Skeletal muscle tissue (tissue), 4 donors: ENCODE results near the gene SLF2. TPM values are rescaled to one million over a fixed set of nuclear protein-coding genes. Genes with fewer than 3 reads are reported as not detected.
A peak's percentile ranks its signal among the peaks of the same experiment; 100 is the strongest.

ENCODE experiments used
- H3K27ac ChIP-seq: one replicate; pipeline ENCODE4 v1.7.0; 2013; ENCODE audit warnings: mild to moderate bottlenecking, low read depth, low read length, inconsistent platforms
- H3K27me3 ChIP-seq, 3 donors: one replicate each; pipeline ENCODE4 v1.7.0; 2013; ENCODE audit warnings: low read length in 3 of 3; ENCODE audit not compliant: control insufficient read depth in 3 of 3, insufficient read depth in 3 of 3
- H3K36me3 ChIP-seq, 3 donors: one replicate each; pipeline ENCODE4 v1.7.0; 2013; ENCODE audit warnings: low read length in 3 of 3; ENCODE audit not compliant: control insufficient read depth in 3 of 3, insufficient read depth in 3 of 3
- H3K4me1 ChIP-seq, 3 donors: one replicate each; pipeline ENCODE4 v1.7.0; 2013; ENCODE audit warnings: low read length in 3 of 3, mild to moderate bottlenecking in 3 of 3; ENCODE audit not compliant: control insufficient read depth in 3 of 3, insufficient read depth in 3 of 3
- H3K4me3 ChIP-seq, 3 donors: one replicate each; pipeline ENCODE4 v1.7.0; 2013; ENCODE audit warnings: low read length in 3 of 3
- H3K9ac ChIP-seq, 3 donors: one replicate each; pipeline ENCODE4 v1.7.0; 2013; ENCODE audit warnings: low read length in 3 of 3, mild to moderate bottlenecking in 3 of 3, moderate library complexity in 2 of 3, low read depth in 1 of 3
- H3K9me3 ChIP-seq, 3 donors: one replicate each; pipeline ENCODE4 v1.7.0; 2013; ENCODE audit warnings: low read length in 3 of 3; ENCODE audit not compliant: control insufficient read depth in 3 of 3
- total RNA-seq: library from RNA; depleted of rRNA; stranded (reverse); fragments of >200 nt; gene quantifications from one replicate; pipeline ENCODE4 v1.2.3, GENCODE V29; 2014
- donor health status: Osteomylitis.

Gene SLF2
- total RNA-seq, 1 donor from 2014 or later: 98.6 TPM

- H3K9ac ChIP-seq: no peak overlapping the region
- H3K4me1 ChIP-seq: peaks cover 9 to 29% (median 20%) of the 10 kb centered on the region in 3 donors
- H3K36me3 ChIP-seq: peaks cover under 1 to 2% (median under 1%) of the 10 kb centered on the region in 3 donors
- H3K9me3 ChIP-seq: no peaks in the 10 kb centered on the region
- H3K27me3 ChIP-seq: peaks cover 0 to 2% (median 0%) of the 10 kb centered on the region in 3 donors
- H3K27ac ChIP-seq: peak overlapping the region; percentile 94
- no peak overlapping the region for H3K4me3 ChIP-seq
These were observed 1.3 kb upstream of the SLF2 start for GRCh38 chr10:100911472-100911871.

GRCh38 chr10:100912013-100912604 is 654 bp upstream of the SLF2 start:
- Histone ChIP-seq H3K27ac (peak overlapping the region; percentile 94), H3K36me3 (peaks cover 5 to 9% (median 6%) of the 10 kb centered on the region in 3 donors), H3K4me1 (peaks cover 9 to 34% (median 20%) of the 10 kb centered on the region in 3 donors), H3K4me3 (peak overlapping the region; percentile 70 to 98 (median 78)), H3K27me3 (peaks cover 0 to 2% (median 0%) of the 10 kb centered on the region in 3 donors), H3K9ac (peak overlapping the region; percentile 83 to 93 (median 85)), H3K9me3 (no peaks in the 10 kb centered on the region)

- peak overlapping the region; percentile 94 for H3K27ac ChIP-seq
- H3K36me3 ChIP-seq: peaks cover 8 to 22% (median 16%) of the 10 kb centered on the region in 3 donors
- H3K9ac ChIP-seq: peak overlapping the region; percentile 88 to 96 (median 95)
- H3K4me1 ChIP-seq: peaks cover 9 to 34% (median 20%) of the 10 kb centered on the region in 3 donors
- H3K4me3 ChIP-seq: peak overlapping the region; percentile 95 to 99 (median 98)
- no peaks in the 10 kb centered on the region for H3K27me3 ChIP-seq
- no peaks in the 10 kb centered on the region for H3K9me3 ChIP-seq
These were observed 705 bp downstream of the SLF2 start for GRCh38 chr10:100913470-100913865.

GRCh38 chr10:100917071-100917470 is 4.3 kb downstream of the SLF2 start:
- H3K27ac ChIP-seq: no peak overlapping the region
- H3K36me3 ChIP-seq: peaks cover 14 to 41% (median 28%) of the 10 kb centered on the region in 3 donors

GRCh38 chr10:100923580-100923979 is 10.8 kb downstream of the SLF2 start:
- H3K4me3 ChIP-seq: no peak overlapping the region
- no peak overlapping the region for H3K27ac ChIP-seq
- H3K27me3 ChIP-seq: no peaks in the 10 kb centered on the region
- H3K9me3 ChIP-seq: no peaks in the 10 kb centered on the region
- H3K4me1 ChIP-seq: no peaks in the 10 kb centered on the region
- no peak overlapping the region for H3K9ac ChIP-seq
- H3K36me3 ChIP-seq: peaks cover 34 to 63% (median 56%) of the 10 kb centered on the region in 3 donors

More at GRCh38 chr10:100917071-100917470, 4.3 kb downstream of the SLF2 start:
- H3K9ac ChIP-seq: no peak overlapping the region
- no peaks in the 10 kb centered on the region for H3K27me3 ChIP-seq
- no peak overlapping the region for H3K4me3 ChIP-seq
- H3K9me3 ChIP-seq: no peaks in the 10 kb centered on the region
- H3K4me1 ChIP-seq: peaks cover 6 to 31% (median 16%) of the 10 kb centered on the region in 3 donors

GRCh38 chr10:100927266-100927665 is 14.5 kb downstream of the SLF2 start:
- no peaks in the 10 kb centered on the region for H3K9me3 ChIP-seq
- H3K27ac ChIP-seq: no peak overlapping the region
- peaks cover 36 to 66% (median 66%) of the 10 kb centered on the region in 3 donors for H3K36me3 ChIP-seq
- peaks cover 3 to 4% (median 4%) of the 10 kb centered on the region in 3 donors for H3K4me1 ChIP-seq
- no peak overlapping the region for H3K4me3 ChIP-seq
- no peaks in the 10 kb centered on the region for H3K27me3 ChIP-seq
- no peak overlapping the region for H3K9ac ChIP-seq

GRCh38 chr10:100928039-100928438 is 15.3 kb downstream of the SLF2 start:
- Histone ChIP-seq H3K27me3 (no peaks in the 10 kb centered on the region), H3K9ac (no peak overlapping the region), H3K27ac (no peak overlapping the region), H3K4me3 (no peak overlapping the region), H3K36me3 (peaks cover 38 to 72% (median 72%) of the 10 kb centered on the region in 3 donors), H3K4me1 (peaks cover 3 to 4% (median 4%) of the 10 kb centered on the region in 3 donors), H3K9me3 (no peaks in the 10 kb centered on the region)

- no peak overlapping the region for H3K27ac ChIP-seq
- peaks cover 3 to 4% (median 4%) of the 10 kb centered on the region in 3 donors for H3K4me1 ChIP-seq
- H3K9me3 ChIP-seq: no peaks in the 10 kb centered on the region
- no peaks in the 10 kb centered on the region for H3K27me3 ChIP-seq
- H3K4me3 ChIP-seq: no peak overlapping the region
- H3K36me3 ChIP-seq: peaks cover 32 to 65% (median 53%) of the 10 kb centered on the region in 3 donors
- no peak overlapping the region for H3K9ac ChIP-seq
These were observed 17.6 kb downstream of the SLF2 start for GRCh38 chr10:100930368-100930767.

GRCh38 chr10:100934084-100934659 is 21.4 kb downstream of the SLF2 start:
- Histone ChIP-seq H3K27ac (no peak overlapping the region), H3K36me3 (peaks cover 27 to 62% (median 50%) of the 10 kb centered on the region in 3 donors), H3K4me3 (no peak overlapping the region), H3K9ac (no peak overlapping the region), H3K9me3 (no peaks in the 10 kb centered on the region), H3K4me1 (peaks cover 3 to 4% (median 4%) of the 10 kb centered on the region in 3 donors), H3K27me3 (no peaks in the 10 kb centered on the region)

- Histone ChIP-seq H3K4me1 (no peaks in the 10 kb centered on the region), H3K36me3 (peaks cover 40 to 60% (median 55%) of the 10 kb centered on the region in 3 donors), H3K9ac (no peak overlapping the region), H3K27me3 (no peaks in the 10 kb centered on the region), H3K9me3 (no peaks in the 10 kb centered on the region), H3K27ac (no peak overlapping the region), H3K4me3 (no peak overlapping the region)
These were observed 27.1 kb downstream of the SLF2 start for GRCh38 chr10:100939763-100940344.
